Psoas muscle (tissue), 8 donors: ENCODE results near the gene SLC30A2. TPM values are rescaled to one million over a fixed set of nuclear protein-coding genes. Genes with fewer than 3 reads are reported as not detected.

Experiments
- ATAC-seq, 4 donors: fragments of 200-7000 bp; cut with Tn5 transposase; one replicate each; pipeline ENCODE4 v1.9.1; 2020; ENCODE audit warnings: moderate library complexity in 3 of 4, mild to moderate bottlenecking in 2 of 4
- DNase-seq, 2 donors: peaks; one replicate each; pipeline ENCODE4 v3.0.0-alpha.2; 2020
- H3K27ac ChIP-seq: fragments of 200-600 bp; one replicate; pipeline ENCODE4 v1.8.0; 2022
- H3K27me3 ChIP-seq, 3 donors: fragments of 200-600 bp in 1 of 3; one replicate each; pipeline versions ENCODE4 v1.6.1 to v1.8.0; 2013 to 2022; ENCODE audit warnings: low read length in 2 of 3, mild to moderate bottlenecking in 2 of 3, moderate library complexity in 1 of 3; ENCODE audit not compliant: insufficient read depth in 3 of 3
- H3K36me3 ChIP-seq, 2 donors: fragments of 200-600 bp in 1 of 2; one replicate each; pipeline versions ENCODE4 v1.6.1 to v1.8.0; 2013 to 2022; ENCODE audit warnings: low read depth in 1 of 2, mild to moderate bottlenecking in 1 of 2, moderate library complexity in 1 of 2; ENCODE audit not compliant: insufficient read depth in 1 of 2
- H3K4me1 ChIP-seq: fragments of 200-600 bp; one replicate; pipeline ENCODE4 v1.8.0; 2022
- H3K4me3 ChIP-seq: fragments of 200-600 bp; one replicate; pipeline ENCODE4 v1.8.0; 2022; ENCODE audit warnings: mild to moderate bottlenecking
- H3K9me3 ChIP-seq: fragments of 200-600 bp; one replicate; pipeline ENCODE4 v1.8.0; 2022
- CTCF ChIP-seq: fragments of 200-600 bp; IDR thresholded peaks from one replicate; pipeline ENCODE4 v1.8.0; 2022; ENCODE audit warnings: antibody characterized with exemption
- WGBS, 3 donors: extraction: QIAGEN DNeasy Blood & Tissue Kit; methylation state at CpG; one replicate each; pipeline versions ENCODE4 v1.1.6 to v1.1.7; 2013; 5-methylcytosine and 5-hydroxymethylcytosine counted together
- intact Hi-C, 2 donors: fragments of 100-400 bp; cut with DNase I; formaldehyde crosslinking; loops; one replicate each; pipeline versions ENCODE4 v1.11.0 to v1.14.2; 2022
- polyA plus RNA-seq, 3 donors: library from polyadenylated mRNA; stranded (reverse); fragments of 200-250 nt; gene quantifications; one replicate each; pipeline ENCODE4 v1.2.3, GENCODE V29; 2013
- total RNA-seq, 4 donors: library from RNA; stranded (reverse); fragmentation: NEBNext Ultra II Directional in 2 of 4; extraction: Animal tissue kit (Norgen Biotek cat#: 25700) in 2 of 4; gene quantifications; one replicate each; pipeline versions ENCODE4 v1.2.1 to v1.2.4, GENCODE V29; 2021 to 2023
- donor health status: healthy with polysubstance abuse.
- donor health status: DM: no; HTN: no; CAD: no; lungs with moderate emphysema.
- donor health status: Bipolar disorder and iron deficiency.
- donor health status: healthy.
- donor health status: DM: yes; HTN: yes; CAD: no.
- donor health status: DM: no; HTN: no; CAD: no.
- donor health status: DM: no; HTN: no; CAD: no.
- donor health status: DM: yes; HTN: yes; CAD: no.

The SLC30A2 gene
- total and polyA plus RNA-seq, 7 donors, result 0.21 to 7.8 (median 1.2) TPM

GRCh38 chr1:26043765-26044164, 2.2 kb downstream of the SLC30A2 start:
- no peaks in the 10 kb centered on the region for H3K36me3 ChIP-seq
- DNase-seq (no peak), ATAC-seq (no peak)
- WGBS, 3 donors, result 81 to 86% (median 83%) methylated on average over 2 of the region's 2 CpGs
- peaks cover 0 to 8% (median 0%) of the 10 kb centered on the region in 3 donors for H3K27me3 ChIP-seq
- no peak overlapping the region for H3K4me3 ChIP-seq
- no peaks in the 10 kb centered on the region for H3K9me3 ChIP-seq
- peaks cover 12% of the 10 kb centered on the region for H3K4me1 ChIP-seq
- TF ChIP-seq CTCF, result no peak
- intact Hi-C loops, result no loop called here
- peak overlapping the region; percentile 9 for H3K27ac ChIP-seq

GRCh38 chr1:26041978-26042377, 3.9 kb downstream of the SLC30A2 start:
- H3K36me3 ChIP-seq, result no peaks in the 10 kb centered on the region
- intact Hi-C loops, result no loop called here
- DNase-seq (no peak), ATAC-seq (no peak)
- peaks cover 0 to 8% (median 0%) of the 10 kb centered on the region in 3 donors for H3K27me3 ChIP-seq
- peaks cover 29% of the 10 kb centered on the region for H3K4me1 ChIP-seq
- no peaks in the 10 kb centered on the region for H3K9me3 ChIP-seq
- 65 to 70% (median 68%) methylated on average over 4 of the region's 4 CpGs for WGBS, 3 donors
- no peak overlapping the region for H3K27ac ChIP-seq
- no peak for TF ChIP-seq CTCF
- no peak overlapping the region for H3K4me3 ChIP-seq

GRCh38 chr1:26041401-26041800, 4.5 kb downstream of the SLC30A2 start:
- no peaks in the 10 kb centered on the region for H3K36me3 ChIP-seq
- 75 to 87% (median 85%) methylated on average over 6 to 7 of the region's 7 CpGs for WGBS, 3 donors
- no peak overlapping the region for H3K4me3 ChIP-seq
- peaks cover 27% of the 10 kb centered on the region for H3K4me1 ChIP-seq
- TF ChIP-seq CTCF, result no peak
- no peak overlapping the region for H3K27ac ChIP-seq
- no peak for ATAC-seq
- H3K27me3 ChIP-seq, result peaks cover 0 to 4% (median 0%) of the 10 kb centered on the region in 3 donors
- H3K9me3 ChIP-seq, result no peaks in the 10 kb centered on the region
- intact Hi-C loops, result no loop called here
- no peak for DNase-seq

GRCh38 chr1:26038904-26039303, 7.0 kb downstream of the SLC30A2 start:
- ATAC-seq, result no peak
- intact Hi-C loops, result loop anchor here (5.0 kb wide), 3 partner anchors 53 to 123 kb away; no protein-coding TSS in a partner anchor
- Histone ChIP-seq H3K27me3 (no peaks in the 10 kb centered on the region), H3K4me3 (no peak overlapping the region), H3K36me3 (no peaks in the 10 kb centered on the region), H3K4me1 (peaks cover 35% of the 10 kb centered on the region), H3K27ac (peak overlapping the region; percentile 94), H3K9me3 (no peaks in the 10 kb centered on the region)
- TF ChIP-seq CTCF, result no peak
- 36 to 63% (median 42%) methylated on average over 6 of the region's 6 CpGs for WGBS, 3 donors
- no peak for DNase-seq

GRCh38 chr1:26038477-26038876, 7.4 kb downstream of the SLC30A2 start:
- DNase-seq, result no peak
- TF ChIP-seq CTCF, result no peak
- intact Hi-C loops, result loop anchor here (5.0 kb wide), 3 partner anchors 54 to 124 kb away; no protein-coding TSS in a partner anchor
- Histone ChIP-seq H3K9me3 (no peaks in the 10 kb centered on the region), H3K27ac (peak overlapping the region; percentile 94), H3K4me3 (no peak overlapping the region), H3K36me3 (no peaks in the 10 kb centered on the region), H3K4me1 (peaks cover 35% of the 10 kb centered on the region), H3K27me3 (no peaks in the 10 kb centered on the region)
- 59 to 87% (median 64%) methylated on average over 6 of the region's 6 CpGs for WGBS, 3 donors
- ATAC-seq, result no peak
